GM18502 (cell line): ENCODE results near the gene PUS7L.
A peak's percentile ranks its signal among the peaks of the same experiment; 100 is the strongest.
"Not testable (repeated sequence)": the region's sequence is repeated elsewhere in the genome, so short reads cannot be mapped to it uniquely, and the experiment has no call there.

Source experiments
- ATAC-seq: cut with Tn5 transposase; IDR thresholded peaks from one replicate; pipeline ENCODE4 v1.9.1; 2021; ENCODE audit warnings: mild to moderate bottlenecking; ENCODE audit not compliant: unreplicated experiment, poor library complexity

The PUS7L gene

GRCh38 chr12:43750814-43751213 lies 7.8 kb downstream of the PUS7L start:
- ATAC-seq = no peak

- ATAC-seq = no peak
Observed at GRCh38 chr12:43749016-43749415, 9.6 kb downstream of the PUS7L start.

- ATAC-seq = no peak
Observed at GRCh38 chr12:43744826-43745225, 13.8 kb downstream of the PUS7L start.

GRCh38 chr12:43742106-43742505 lies 16.5 kb downstream of the PUS7L start:
- ATAC-seq = no peak

GRCh38 chr12:43740511-43741100 lies 18.0 kb downstream of the PUS7L start:
- peak; percentile 69 for ATAC-seq

- no peak for ATAC-seq
Observed at GRCh38 chr12:43737646-43738045, 20.9 kb downstream of the PUS7L start.

GRCh38 chr12:43736927-43737440 lies 21.6 kb downstream of the PUS7L start:
- ATAC-seq = no peak

- no peak for ATAC-seq
Observed at GRCh38 chr12:43733687-43734086, 24.9 kb downstream of the PUS7L start.

GRCh38 chr12:43730283-43730682 lies 28.3 kb downstream of the PUS7L start:
- ATAC-seq = no peak

GRCh38 chr12:43728698-43729097 lies 29.9 kb downstream of the PUS7L start:
- ATAC-seq = no peak

- ATAC-seq = no peak
Observed at GRCh38 chr12:43728117-43728516, 30.5 kb downstream of the PUS7L start.

GRCh38 chr12:43723134-43723533 lies 35.5 kb downstream of the PUS7L start:
- no peak for ATAC-seq

- no peak for ATAC-seq
Observed at GRCh38 chr12:43722621-43723020, 36.0 kb downstream of the PUS7L start.

- ATAC-seq = no peak
Observed at GRCh38 chr12:43711348-43711747, 47.2 kb downstream of the PUS7L start.

GRCh38 chr12:43703772-43704171 lies 54.8 kb downstream of the PUS7L start:
- not testable (repeated sequence) for ATAC-seq

- not testable (repeated sequence) for ATAC-seq
Observed at GRCh38 chr12:43701194-43701593, 57.4 kb downstream of the PUS7L start.

GRCh38 chr12:43696154-43696553 lies 62.4 kb downstream of the PUS7L start:
- no peak for ATAC-seq

- ATAC-seq = no peak
Observed at GRCh38 chr12:43694879-43695278, 63.7 kb downstream of the PUS7L start.

- ATAC-seq = no peak
Observed at GRCh38 chr12:43692064-43692463, 66.5 kb downstream of the PUS7L start.

GRCh38 chr12:43685491-43685890 lies 73.1 kb downstream of the PUS7L start:
- ATAC-seq = not testable (repeated sequence)

- peak; percentile 96 for ATAC-seq
Observed at GRCh38 chr12:43676183-43676813, 82.3 kb downstream of the PUS7L start.
